CD14-positive monocyte (primary cell): ENCODE data around the gene PBOV1. TPM values are rescaled to one million over a fixed set of nuclear protein-coding genes. Genes with fewer than 3 reads are reported as not detected.

Source experiments
- DNase-seq, 3 donors: peaks; one replicate each; pipeline ENCODE4 v3.0.0-alpha.2; 2011 to 2022
- H2AFZ ChIP-seq: 2 replicates; pipeline ENCODE4 v1.6.0; 2012; ENCODE audit warnings: mild to moderate bottlenecking, low read depth, low read length, inconsistent platforms; ENCODE audit not compliant: insufficient read depth, poor library complexity, severe bottlenecking
- H3K27ac ChIP-seq, 2 donors: 1 replicate in 1 of 2; 2 replicates in 1 of 2; pipeline ENCODE4 v1.5.1; 2012 to 2013; ENCODE audit warnings: low read length in 2 of 2, control low read depth in 1 of 2, inconsistent platforms in 1 of 2, low read depth in 1 of 2, mild to moderate bottlenecking in 1 of 2
- H3K27me3 ChIP-seq, 2 donors: one replicate each; pipeline versions ENCODE4 v1.6.0 to v1.6.1; 2011 to 2013; ENCODE audit warnings: low read length in 2 of 2; ENCODE audit not compliant: control insufficient read depth in 2 of 2, insufficient read depth in 2 of 2
- H3K36me3 ChIP-seq, 2 donors: replicated peaks in 1 of 2; 1 replicate in 1 of 2; 2 replicates in 1 of 2; pipeline versions ENCODE4 v1.5.1 to v1.6.1; 2012 to 2013; ENCODE audit warnings: low read length in 2 of 2, control low read depth in 1 of 2, inconsistent platforms in 1 of 2, mild to moderate bottlenecking in 1 of 2; ENCODE audit not compliant: insufficient read depth in 2 of 2, control insufficient read depth in 1 of 2
- H3K4me1 ChIP-seq, 2 donors: 1 replicate in 1 of 2; 2 replicates in 1 of 2; pipeline versions ENCODE4 v1.5.1 to v1.6.1; 2012 to 2013; ENCODE audit warnings: low read length in 2 of 2, control low read depth in 1 of 2, inconsistent platforms in 1 of 2, mild to moderate bottlenecking in 1 of 2, moderate library complexity in 1 of 2; ENCODE audit not compliant: insufficient read depth in 2 of 2, control insufficient read depth in 1 of 2
- H3K4me2 ChIP-seq: replicated peaks from 2 replicates; pipeline ENCODE3; 2012; ENCODE audit warnings: low read length, moderate library complexity, mild to moderate bottlenecking; ENCODE audit not compliant: poor library complexity, severe bottlenecking; ENCODE audit errors: extremely low read depth
- H3K4me3 ChIP-seq, 3 experiments: fragments of 200-600 bp in 1 of 3; sonication (generic) in 1 of 3; replicated peaks in 1 of 3; 1 replicate in 2 of 3; 2 replicates in 1 of 3; pipeline ENCODE4 v1.5.1; 2011 to 2013; ENCODE audit warnings: low read length in 3 of 3, mild to moderate bottlenecking in 3 of 3, control low read depth in 2 of 3, low read depth in 2 of 3, inconsistent platforms in 1 of 3, moderate library complexity in 1 of 3
- H3K79me2 ChIP-seq: 2 replicates; pipeline ENCODE4 v1.6.0; 2012; ENCODE audit warnings: mild to moderate bottlenecking, control low read depth, inconsistent platforms, low read length, moderate library complexity; ENCODE audit not compliant: insufficient read depth
- H3K9ac ChIP-seq: 2 replicates; pipeline ENCODE4 v1.6.0; 2017; ENCODE audit warnings: low read length, mild to moderate bottlenecking; ENCODE audit not compliant: insufficient read depth, poor library complexity, severe bottlenecking
- H3K9me3 ChIP-seq, 2 donors: replicated peaks in 1 of 2; 1 replicate in 1 of 2; 2 replicates in 1 of 2; pipeline versions ENCODE4 v1.5.1 to v1.6.1; 2012 to 2013; ENCODE audit warnings: low read length in 2 of 2, control low read depth in 1 of 2; ENCODE audit not compliant: control insufficient read depth in 1 of 2, insufficient read depth in 1 of 2
- H4K20me1 ChIP-seq: 2 replicates; pipeline ENCODE4 v1.6.0; 2012; ENCODE audit warnings: mild to moderate bottlenecking, low read length, control low read depth, moderate library complexity; ENCODE audit not compliant: insufficient read depth
- H3K27ac Mint-ChIP-seq, 7 donors: one replicate each; pipeline ENCODE4 v1.8.0; 2020; ENCODE audit warnings: mild to moderate bottlenecking in 7 of 7, mixed read lengths in 7 of 7, moderate library complexity in 6 of 7, inconsistent platforms in 2 of 7
- H3K27me3 Mint-ChIP-seq, 3 donors: one replicate each; pipeline ENCODE4 v1.8.0; 2021 to 2022; ENCODE audit warnings: low read depth in 3 of 3, mild to moderate bottlenecking in 3 of 3, mixed read lengths in 3 of 3, moderate library complexity in 3 of 3, inconsistent platforms in 1 of 3
- H3K36me3 Mint-ChIP-seq, 2 donors: one replicate each; pipeline ENCODE4 v1.8.0; 2020; ENCODE audit warnings: mixed read lengths in 2 of 2, inconsistent platforms in 1 of 2, mild to moderate bottlenecking in 1 of 2
- H3K4me1 Mint-ChIP-seq: one replicate; pipeline ENCODE4 v1.8.0; 2020; ENCODE audit warnings: mild to moderate bottlenecking, mixed read lengths
- H3K4me3 Mint-ChIP-seq, 2 donors: one replicate each; pipeline ENCODE4 v1.8.0; 2020; ENCODE audit warnings: mild to moderate bottlenecking in 2 of 2, mixed read lengths in 2 of 2, moderate library complexity in 1 of 2
- H3K9me3 Mint-ChIP-seq, 7 donors: one replicate each; pipeline ENCODE4 v1.8.0; 2020 to 2022; ENCODE audit warnings: mixed read lengths in 7 of 7, mild to moderate bottlenecking in 6 of 7, moderate library complexity in 6 of 7, inconsistent platforms in 2 of 7
- CTCF ChIP-seq: fragments of 200-600 bp; IDR thresholded peaks from one replicate; pipeline ENCODE4 v1.8.0; 2022; ENCODE audit warnings: antibody characterized with exemption, mild to moderate bottlenecking
- WGBS: methylation state at CpG from one replicate; pipeline ENCODE4 v1.1.5; 2013; ENCODE audit warnings: missing lambda C conversion rate; ENCODE audit not compliant: insufficient coverage; 5-methylcytosine and 5-hydroxymethylcytosine counted together
- intact Hi-C, 2 donors: fragments of 100-400 bp; cut with micrococcal nuclease; formaldehyde crosslinking; loops; one replicate each; pipeline versions ENCODE4 v1.15.0 to v1.15.1; 2023
- polyA plus RNA-seq, 3 donors: library from polyadenylated mRNA; depleted of rRNA in 1 of 3; unstranded in 2 of 3; stranded (reverse) in 1 of 3; fragments of 300-500 nt in 2 of 3; fragments of >200 nt in 1 of 3; fragmentation: Illumina TruSeq in 2 of 3; gene quantifications; 1 replicate in 2 of 3; 2 replicates in 1 of 3; pipeline ENCODE4 v1.2.3, GENCODE V29; 2012 to 2021

The PBOV1 gene
- polyA plus RNA-seq, 3 donors, result not detected

GRCh38 chr6:138264372-138264880, 46.1 kb upstream of the PBOV1 start:
- H3K27ac ChIP-seq, result no peak overlapping the region
- H3K79me2 ChIP-seq, result no peaks in the 10 kb centered on the region
- no peak overlapping the region for H3K9ac ChIP-seq
- Mint-ChIP-seq H3K9me3 (no peaks in the 10 kb centered on the region), H3K27me3 (peaks cover 5 to 16% (median 8%) of the 10 kb centered on the region in 3 donors), H3K27ac (peak overlapping the region in 3 of 7 donors; percentile 1 to 38 (median 18)), H3K4me1 (peaks cover 2% of the 10 kb centered on the region), H3K4me3 (no peak overlapping the region), H3K36me3 (no peaks in the 10 kb centered on the region)
- no peaks in the 10 kb centered on the region for H3K36me3 ChIP-seq
- no peak overlapping the region for H3K4me2 ChIP-seq
- H3K4me3 ChIP-seq, result no peak overlapping the region
- no peak for DNase-seq
- no peaks in the 10 kb centered on the region for H3K4me1 ChIP-seq
- H3K9me3 ChIP-seq, result no peaks in the 10 kb centered on the region
- no peak for TF ChIP-seq CTCF
- no peaks in the 10 kb centered on the region for H3K27me3 ChIP-seq
- H4K20me1 ChIP-seq, result no peaks in the 10 kb centered on the region
- intact Hi-C loops, result no loop called here
- no peak overlapping the region for H2AFZ ChIP-seq

- TF ChIP-seq CTCF, result no peak
- Histone ChIP-seq H3K9me3 (no peaks in the 10 kb centered on the region), H4K20me1 (no peaks in the 10 kb centered on the region), H3K79me2 (no peaks in the 10 kb centered on the region), H3K27me3 (no peaks in the 10 kb centered on the region), H3K4me3 (no peak overlapping the region), H3K9ac (no peak overlapping the region), H3K4me2 (no peak overlapping the region), H3K4me1 (no peaks in the 10 kb centered on the region), H3K36me3 (no peaks in the 10 kb centered on the region), H3K27ac (no peak overlapping the region), H2AFZ (no peak overlapping the region)
- no CpG with 5 or more reads among the region's 4 CpGs for WGBS
- Mint-ChIP-seq H3K9me3 (no peaks in the 10 kb centered on the region), H3K4me3 (no peak overlapping the region), H3K4me1 (peaks cover 2% of the 10 kb centered on the region), H3K36me3 (no peaks in the 10 kb centered on the region), H3K27ac (no peak overlapping the region), H3K27me3 (peaks cover 3 to 16% (median 8%) of the 10 kb centered on the region in 3 donors)
- DNase-seq, result no peak
- intact Hi-C loops, result no loop called here
These were observed 45.7 kb upstream of the PBOV1 start for GRCh38 chr6:138263963-138264362.
